Fibroblast of skin of left biceps (primary cell): ENCODE data around the gene DDX1.
"Not testable (repeated sequence)": the region's sequence is repeated elsewhere in the genome, so short reads cannot be mapped to it uniquely, and the experiment has no call there.

Experiments
- DNase-seq, 2 experiments: peaks; one replicate each; pipeline ENCODE4 v3.0.0-alpha.2; 2013; ENCODE audit warnings: low read depth in 2 of 2

The DDX1 gene

GRCh38 chr2:15616429-15616828 is 24.8 kb downstream of the DDX1 start:
- DNase-seq, result no peak

GRCh38 chr2:15616850-15617777 is 25.4 kb downstream of the DDX1 start:
- no peak for DNase-seq

DNA sequence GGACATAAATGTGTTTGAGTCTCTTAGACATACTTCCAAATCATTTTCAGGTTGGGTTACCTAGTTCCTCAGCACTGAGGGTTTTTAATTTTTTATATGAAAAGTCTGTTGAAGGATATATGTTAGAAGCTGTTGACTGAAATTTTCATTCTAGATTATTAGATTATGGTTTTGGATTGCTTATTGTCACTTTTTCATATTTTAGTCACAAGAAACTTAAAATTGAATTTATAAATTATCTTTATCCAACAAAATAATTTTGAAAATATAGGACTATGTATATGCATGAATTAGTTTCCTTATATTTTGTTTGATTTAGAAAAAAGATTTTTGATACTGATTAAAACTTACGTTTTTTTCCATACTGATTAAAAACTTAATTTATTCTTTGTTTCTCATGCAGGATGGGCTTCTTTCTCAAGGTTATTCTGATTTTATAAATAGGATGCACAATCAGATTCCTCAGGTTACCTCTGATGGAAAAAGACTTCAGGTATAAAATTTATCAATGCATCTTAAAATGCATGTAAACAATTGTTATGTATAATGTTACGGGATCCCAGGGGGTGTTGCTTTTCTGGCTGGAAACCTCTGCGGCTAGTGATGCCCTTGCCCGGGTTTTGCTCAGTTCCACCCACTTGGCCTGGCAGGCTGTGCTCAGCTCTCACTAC is 26.2 kb downstream of the DDX1 start:
- DNase-seq, result no peak

DNA sequence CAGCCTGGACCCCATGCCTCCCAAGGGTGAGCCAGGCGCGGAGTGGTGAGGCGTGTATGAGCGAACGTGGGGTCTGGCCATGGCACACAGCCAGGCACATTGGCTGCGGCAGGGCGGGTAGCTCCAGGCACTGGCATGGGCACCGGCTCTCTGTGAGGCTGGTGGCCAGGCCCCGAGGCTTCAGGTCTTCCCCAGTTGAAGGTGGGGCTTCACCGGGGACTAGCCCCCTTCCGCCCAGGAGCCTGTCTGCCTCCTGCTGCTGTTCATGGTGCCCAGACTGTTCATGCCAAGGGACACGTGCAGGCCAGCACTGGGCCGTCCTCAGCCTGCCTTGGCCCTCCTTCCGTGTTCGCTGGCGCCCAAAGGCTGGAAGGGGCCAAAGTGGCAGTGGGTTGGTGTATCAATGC is 26.8 kb downstream of the DDX1 start:
- no peak for DNase-seq

GRCh38 chr2:15619076-15619475 is 27.4 kb downstream of the DDX1 start:
- DNase-seq, result no peak

- DNase-seq, result no peak
Observed at GRCh38 chr2:15619510-15619909, 27.8 kb downstream of the DDX1 start.

DNA sequence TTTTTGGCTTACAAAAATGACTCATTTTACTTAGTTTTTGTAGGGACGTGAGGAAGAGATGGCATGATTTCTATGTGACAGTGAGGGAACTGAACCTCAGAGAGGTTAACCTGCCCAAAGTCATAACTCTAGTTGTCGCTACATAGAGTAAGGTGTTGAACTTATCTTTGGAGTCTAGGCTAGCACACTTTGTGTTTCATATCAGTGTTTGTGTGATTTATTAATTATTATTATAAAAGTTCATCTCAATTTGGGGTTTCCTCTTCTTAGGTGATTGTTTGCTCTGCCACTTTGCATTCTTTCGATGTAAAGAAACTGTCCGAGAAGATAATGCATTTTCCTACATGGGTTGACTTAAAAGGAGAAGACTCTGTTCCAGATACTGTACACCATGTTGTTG is 28.3 kb downstream of the DDX1 start:
- no peak for DNase-seq

- no peak for DNase-seq
Observed at GRCh38 chr2:15620340-15620739, 28.7 kb downstream of the DDX1 start.

GRCh38 chr2:15620857-15621471 is 29.3 kb downstream of the DDX1 start:
- no peak for DNase-seq

DNA sequence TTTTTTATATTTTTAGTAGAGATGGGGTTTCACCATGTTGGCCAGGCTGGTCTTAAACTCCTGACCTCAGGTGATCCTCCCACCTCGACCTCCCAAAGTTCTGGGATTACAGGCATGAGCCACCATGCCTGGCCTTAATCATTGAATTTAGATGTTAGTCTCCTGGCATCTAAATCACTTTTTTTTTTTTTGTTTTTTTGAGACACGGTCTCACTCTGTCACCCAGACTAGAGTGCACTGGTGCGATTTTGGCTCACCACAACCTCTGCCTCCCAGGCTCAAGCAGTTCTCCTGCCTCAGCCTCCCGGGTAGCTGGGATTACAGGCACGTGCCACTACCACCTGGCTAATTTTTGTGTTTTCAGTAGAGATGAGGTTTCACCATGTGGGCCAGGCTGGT is 29.8 kb downstream of the DDX1 start:
- DNase-seq, result not testable (repeated sequence)

DNA sequence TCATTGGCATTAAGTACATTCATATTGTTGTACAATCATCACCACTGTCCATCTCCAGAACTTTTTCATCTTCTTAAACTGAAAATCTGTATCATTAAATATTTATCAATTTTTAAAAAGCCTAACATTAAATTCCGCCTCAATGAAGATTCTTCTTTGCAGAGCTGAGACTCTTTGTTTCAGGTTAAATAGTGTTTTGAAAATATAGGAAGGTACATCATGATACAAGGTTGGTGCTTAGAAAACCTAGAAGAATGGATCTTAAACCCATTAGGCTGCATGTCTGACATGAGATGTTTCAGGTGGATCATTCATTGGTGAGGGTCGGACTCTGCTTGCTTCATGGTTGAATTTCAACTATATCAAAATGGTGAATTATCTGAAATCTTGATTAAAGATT is 30.5 kb downstream of the DDX1 start:
- no peak for DNase-seq

DNA sequence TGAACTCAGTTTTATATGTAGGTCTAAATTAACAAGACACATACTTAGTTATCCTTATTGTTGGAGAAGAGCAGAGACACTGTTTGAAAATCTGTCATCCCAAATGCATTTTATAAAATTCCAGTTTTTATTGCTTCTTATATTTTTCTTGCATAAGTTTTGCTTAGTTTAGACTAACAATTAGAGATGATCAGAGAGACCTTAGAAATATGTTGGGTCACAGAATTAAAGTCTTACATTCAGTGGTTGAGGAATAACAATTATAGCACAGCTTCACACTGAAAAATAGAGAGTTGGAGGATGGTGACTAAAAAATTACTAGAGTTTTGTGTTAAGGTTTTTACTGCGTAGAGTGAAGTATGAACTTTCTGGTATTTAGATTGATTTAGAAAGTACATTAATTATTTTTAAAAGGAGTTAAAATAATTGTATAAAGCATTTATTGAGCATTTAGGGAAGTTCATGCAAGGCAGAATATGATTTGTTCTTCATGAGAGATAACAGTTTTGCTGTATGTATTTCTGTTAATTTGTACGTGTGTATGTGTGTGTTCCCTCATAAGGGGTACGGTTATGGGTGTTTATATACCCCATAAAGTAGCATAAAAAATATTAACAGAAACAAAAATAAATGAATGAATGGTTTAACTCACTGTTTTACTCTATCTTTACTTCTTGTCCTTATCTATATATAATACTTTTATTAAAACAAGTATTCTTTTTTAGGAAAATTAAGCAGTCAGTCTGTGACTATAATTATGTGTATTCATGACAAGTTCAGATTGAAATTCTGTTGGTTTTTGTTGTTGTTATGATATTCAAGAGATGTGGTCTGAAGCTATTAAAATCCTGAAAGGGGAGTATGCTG is 31.2 kb downstream of the DDX1 start:
- no peak for DNase-seq

GRCh38 chr2:15623481-15623796 is 31.8 kb downstream of the DDX1 start:
- DNase-seq, result no peak

GRCh38 chr2:15623898-15624541 is 32.4 kb downstream of the DDX1 start:
- no peak for DNase-seq

GRCh38 chr2:15624903-15625302 is 33.2 kb downstream of the DDX1 start:
- DNase-seq, result no peak

DNA sequence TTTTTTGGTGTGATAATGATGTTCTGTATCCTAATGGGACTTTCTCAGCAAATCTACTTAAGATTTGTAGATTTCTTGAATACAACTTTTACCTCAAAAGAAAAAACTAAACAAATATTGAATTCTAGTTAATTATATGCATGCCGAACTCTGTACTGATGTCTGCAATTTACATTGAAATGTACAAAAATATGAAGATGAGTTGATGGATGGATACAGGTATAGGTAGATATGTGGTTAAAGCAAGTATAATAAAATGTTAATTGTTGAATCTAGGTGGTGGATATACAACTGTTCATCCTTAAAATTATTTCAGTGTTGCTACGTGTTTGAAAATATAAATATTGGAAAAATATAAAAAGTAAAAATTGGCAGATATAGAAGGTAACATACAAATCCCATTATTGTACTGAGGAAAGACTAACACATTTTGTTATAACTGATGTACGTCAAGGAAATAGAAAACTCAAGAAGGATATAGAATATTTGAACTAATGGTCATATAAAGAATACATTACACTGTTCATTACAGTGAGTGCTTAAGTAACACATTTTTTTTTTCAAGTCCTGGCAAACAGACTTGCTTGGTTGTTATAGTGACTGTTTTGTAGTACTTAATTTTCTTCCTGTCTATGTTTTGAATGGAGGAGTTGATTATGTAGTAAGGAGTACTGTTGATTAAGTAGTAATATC is 33.8 kb downstream of the DDX1 start:
- no peak for DNase-seq

GRCh38 chr2:15626126-15626525 is 34.5 kb downstream of the DDX1 start:
- DNase-seq, result no peak

DNA sequence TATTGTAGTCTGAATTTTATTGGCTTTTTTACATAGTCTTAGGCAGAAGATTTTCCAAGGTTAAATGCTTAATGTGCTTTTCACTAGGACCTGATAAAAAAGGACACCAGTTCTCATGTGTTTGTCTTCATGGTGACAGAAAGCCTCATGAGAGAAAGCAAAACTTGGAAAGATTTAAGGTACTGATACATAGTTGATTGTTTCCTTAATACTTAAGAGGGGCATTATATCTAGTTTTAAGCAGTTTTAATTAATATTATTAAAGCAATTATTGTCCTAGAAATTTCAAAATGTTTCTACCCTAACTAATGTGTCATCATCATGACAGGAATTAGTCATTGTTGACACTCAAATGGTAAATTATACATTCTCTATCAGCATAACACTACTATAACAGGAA is 35.3 kb downstream of the DDX1 start:
- DNase-seq, result no peak

GRCh38 chr2:15627817-15628684 is 36.4 kb downstream of the DDX1 start:
- no peak for DNase-seq
